Ectodermal cell (in vitro differentiated cells): ENCODE data around the gene FMR1.
A peak's percentile ranks its signal among the peaks of the same experiment; 100 is the strongest.

Experiments used
- H3K27ac ChIP-seq: 2 replicates; pipeline ENCODE4 v1.7.0; 2013; ENCODE audit warnings: mild to moderate bottlenecking, low read depth, low read length; ENCODE audit not compliant: insufficient read depth, poor library complexity, severe bottlenecking
- H3K27me3 ChIP-seq: 2 replicates; pipeline ENCODE4 v1.7.0; 2013; ENCODE audit warnings: mild to moderate bottlenecking, low read length; ENCODE audit not compliant: insufficient read depth, control insufficient read depth, poor library complexity, severe bottlenecking
- H3K36me3 ChIP-seq: one replicate; pipeline ENCODE4 v1.7.0; 2013; ENCODE audit warnings: low read length; ENCODE audit not compliant: control insufficient read depth, insufficient read depth
- H3K4me1 ChIP-seq: one replicate; pipeline ENCODE4 v1.7.0; 2013; ENCODE audit warnings: low read length; ENCODE audit not compliant: control insufficient read depth, insufficient read depth
- H3K4me3 ChIP-seq: 2 replicates; pipeline ENCODE4 v1.7.0; 2013; ENCODE audit warnings: low read depth, low read length, control low read depth; ENCODE audit not compliant: insufficient read depth
- H3K9me3 ChIP-seq: 2 replicates; pipeline ENCODE4 v1.7.0; 2013; ENCODE audit warnings: mild to moderate bottlenecking, low read length, moderate library complexity; ENCODE audit not compliant: control insufficient read depth
- WGBS, 2 experiments: methylation state at CpG; one replicate each; pipeline ENCODE4 v1.1.7; 2013; ENCODE audit warnings: missing lambda C conversion rate in 2 of 2; 5-methylcytosine and 5-hydroxymethylcytosine counted together

Gene FMR1

GRCh38 chrX:147897117-147897516 lies 14.6 kb upstream of the FMR1 start:
- Histone ChIP-seq H3K36me3 (no peaks in the 10 kb centered on the region), H3K9me3 (no peaks in the 10 kb centered on the region), H3K27me3 (no peaks in the 10 kb centered on the region), H3K4me3 (no peak overlapping the region), H3K27ac (no peak overlapping the region), H3K4me1 (no peaks in the 10 kb centered on the region)
- WGBS, 2 experiments = 92 to 98% methylated on average over 31 of the region's 31 CpGs

DNA sequence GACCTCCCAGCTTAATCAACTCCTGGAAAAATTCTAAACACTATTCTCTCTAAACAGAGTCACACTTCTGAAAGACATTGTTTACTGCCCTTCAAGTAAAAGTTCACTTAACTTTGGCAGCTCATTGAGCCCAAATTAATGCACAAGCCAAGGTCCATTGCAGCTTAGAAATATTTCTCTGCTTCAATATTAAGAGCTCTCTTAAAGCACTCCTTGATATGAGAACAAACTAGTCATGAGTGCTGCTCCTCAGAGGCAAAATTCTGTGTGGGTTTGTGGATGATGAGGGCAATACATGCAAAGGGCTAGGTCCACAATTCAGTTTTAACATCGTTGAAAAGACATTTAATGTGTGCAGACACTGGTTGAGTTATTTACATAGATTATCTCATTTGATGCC lies 12.8 kb upstream of the FMR1 start:
- WGBS, 2 experiments = 88% methylated on average over 1 of the region's 1 CpG; no CpG with 5 or more reads in 1 of the 2 experiments
- Histone ChIP-seq H3K9me3 (no peaks in the 10 kb centered on the region), H3K27me3 (no peaks in the 10 kb centered on the region), H3K36me3 (no peaks in the 10 kb centered on the region), H3K27ac (no peak overlapping the region), H3K4me1 (no peaks in the 10 kb centered on the region), H3K4me3 (no peak overlapping the region)

- Histone ChIP-seq H3K36me3 (no peaks in the 10 kb centered on the region), H3K9me3 (no peaks in the 10 kb centered on the region), H3K27me3 (no peaks in the 10 kb centered on the region), H3K27ac (no peak overlapping the region), H3K4me3 (no peak overlapping the region), H3K4me1 (no peaks in the 10 kb centered on the region)
- WGBS, 2 experiments = 85 to 89% methylated on average over 2 of the region's 2 CpGs
Observed at GRCh38 chrX:147899379-147900114, 12.2 kb upstream of the FMR1 start.

DNA sequence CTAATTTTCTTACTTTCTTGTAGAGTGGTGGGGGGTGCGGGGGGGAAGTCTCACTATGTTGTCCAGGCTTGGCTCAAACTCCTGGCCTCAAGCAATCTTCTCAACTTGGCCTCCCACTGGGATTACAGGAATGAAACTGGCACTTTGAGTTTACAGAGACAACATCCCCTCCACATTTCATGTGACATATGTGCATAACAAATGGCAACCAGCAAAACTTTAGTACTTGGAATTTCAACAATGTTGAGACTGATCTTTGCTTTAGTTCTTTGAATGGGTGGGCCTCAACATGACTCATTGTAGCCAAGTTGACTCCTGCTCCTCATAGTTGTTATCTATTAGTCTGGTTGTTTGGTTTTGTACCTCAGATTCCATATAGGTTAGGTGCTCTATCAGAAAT lies 11.4 kb upstream of the FMR1 start:
- H3K4me3 ChIP-seq = no peak overlapping the region
- no peaks in the 10 kb centered on the region for H3K4me1 ChIP-seq
- H3K27me3 ChIP-seq = no peaks in the 10 kb centered on the region
- H3K36me3 ChIP-seq = no peaks in the 10 kb centered on the region
- H3K9me3 ChIP-seq = no peaks in the 10 kb centered on the region
- WGBS, 2 experiments = 63% methylated on average over 1 of the region's 1 CpG; no CpG with 5 or more reads in 1 of the 2 experiments
- no peak overlapping the region for H3K27ac ChIP-seq

- Histone ChIP-seq H3K36me3 (no peaks in the 10 kb centered on the region), H3K4me1 (no peaks in the 10 kb centered on the region), H3K27ac (no peak overlapping the region), H3K9me3 (no peaks in the 10 kb centered on the region), H3K4me3 (no peak overlapping the region), H3K27me3 (no peaks in the 10 kb centered on the region)
- 92 to 98% methylated on average over 5 of the region's 6 CpGs for WGBS, 2 experiments
Observed at GRCh38 chrX:147901461-147902126, 10.1 kb upstream of the FMR1 start.

DNA sequence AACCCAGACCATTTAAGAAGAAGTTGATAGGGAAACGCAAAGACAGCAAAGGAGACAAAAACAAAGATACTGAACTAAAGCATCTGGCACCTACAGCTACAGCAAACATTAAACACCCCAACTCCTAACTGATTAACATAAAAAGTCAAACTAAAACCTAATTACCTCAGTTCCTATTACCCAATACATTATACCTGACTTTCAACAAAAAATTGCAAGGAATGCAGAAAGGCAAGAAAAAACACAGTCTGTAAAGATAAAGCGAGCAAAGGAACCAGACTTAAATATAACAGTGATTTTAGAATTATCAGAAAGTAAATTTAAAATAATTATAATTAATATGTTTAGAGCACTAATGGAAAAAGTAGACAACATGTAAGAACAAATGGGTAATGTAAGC lies 9.4 kb upstream of the FMR1 start:
- 71% methylated on average over 1 of the region's 2 CpGs; no CpG with 5 or more reads in 1 of the 2 experiments for WGBS, 2 experiments
- no peaks in the 10 kb centered on the region for H3K4me1 ChIP-seq
- H3K4me3 ChIP-seq = no peak overlapping the region
- H3K36me3 ChIP-seq = no peaks in the 10 kb centered on the region
- H3K27ac ChIP-seq = no peak overlapping the region
- H3K9me3 ChIP-seq = no peaks in the 10 kb centered on the region
- no peaks in the 10 kb centered on the region for H3K27me3 ChIP-seq

DNA sequence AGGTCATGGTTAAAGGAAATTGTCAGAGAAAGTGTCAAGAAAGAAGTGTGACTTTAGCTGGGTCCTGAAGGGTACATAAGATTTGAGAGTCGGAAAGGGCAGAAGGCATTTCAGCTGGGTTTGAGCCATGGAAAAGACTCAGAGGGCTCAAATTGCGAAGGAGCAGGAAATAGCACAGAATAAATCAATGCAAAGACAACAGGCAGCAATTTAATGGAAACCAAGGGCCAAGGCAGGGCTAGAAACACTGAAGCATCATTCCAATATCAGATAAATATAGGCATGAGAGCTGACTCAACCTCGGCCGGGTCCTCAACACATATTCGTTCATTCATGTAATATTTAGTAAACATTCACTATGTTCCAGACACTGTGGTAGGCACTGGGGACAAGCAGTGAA lies 3.6 kb upstream of the FMR1 start:
- Histone ChIP-seq H3K27me3 (no peaks in the 10 kb centered on the region), H3K36me3 (no peaks in the 10 kb centered on the region), H3K4me3 (no peak overlapping the region), H3K27ac (no peak overlapping the region), H3K9me3 (no peaks in the 10 kb centered on the region), H3K4me1 (no peaks in the 10 kb centered on the region)
- WGBS, 2 experiments = 80 to 96% methylated on average over 2 to 5 of the region's 5 CpGs

GRCh38 chrX:147910607-147911006 lies 1.1 kb upstream of the FMR1 start:
- no peaks in the 10 kb centered on the region for H3K4me1 ChIP-seq
- no peaks in the 10 kb centered on the region for H3K9me3 ChIP-seq
- H3K27ac ChIP-seq = no peak overlapping the region
- H3K4me3 ChIP-seq = no peak overlapping the region
- no peaks in the 10 kb centered on the region for H3K36me3 ChIP-seq
- WGBS, 2 experiments = 94 to 95% methylated on average over 9 of the region's 9 CpGs
- no peaks in the 10 kb centered on the region for H3K27me3 ChIP-seq

GRCh38 chrX:147912093-147912801 lies 528 bp downstream of the FMR1 start:
- H3K4me3 ChIP-seq = peak overlapping the region; percentile 76
- peaks cover 4% of the 10 kb centered on the region for H3K4me1 ChIP-seq
- WGBS, 2 experiments = 0% methylated on average over 49 to 58 of the region's 58 CpGs
- no peaks in the 10 kb centered on the region for H3K9me3 ChIP-seq
- H3K36me3 ChIP-seq = no peaks in the 10 kb centered on the region
- no peaks in the 10 kb centered on the region for H3K27me3 ChIP-seq
- H3K27ac ChIP-seq = peak overlapping the region; percentile 80

DNA sequence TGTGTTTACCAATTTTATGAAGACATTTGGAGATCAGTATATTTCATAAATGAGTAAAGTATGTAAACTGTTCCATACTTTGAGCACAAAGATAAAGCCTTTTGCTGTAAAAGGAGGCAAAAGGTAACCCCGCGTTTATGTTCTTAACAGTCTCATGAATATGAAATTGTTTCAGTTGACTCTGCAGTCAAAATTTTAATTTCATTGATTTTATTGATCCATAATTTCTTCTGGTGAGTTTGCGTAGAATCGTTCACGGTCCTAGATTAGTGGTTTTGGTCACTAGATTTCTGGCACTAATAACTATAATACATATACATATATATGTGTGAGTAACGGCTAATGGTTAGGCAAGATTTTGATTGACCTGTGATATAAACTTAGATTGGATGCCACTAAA lies 1.9 kb downstream of the FMR1 start:
- no CpG with 5 or more reads among the region's 6 CpGs for WGBS, 2 experiments
- Histone ChIP-seq H3K4me1 (peaks cover 4% of the 10 kb centered on the region), H3K27me3 (no peaks in the 10 kb centered on the region), H3K36me3 (no peaks in the 10 kb centered on the region), H3K4me3 (peak overlapping the region; percentile 76), H3K27ac (no peak overlapping the region), H3K9me3 (no peaks in the 10 kb centered on the region)
